HEK293T (cell line): ENCODE data around the gene LTBP1.
A peak's percentile ranks its signal among the peaks of the same experiment; 100 is the strongest.

ENCODE experiments used
- CTCF ChIA-PET: fragments of 350-600 bp; formaldehyde crosslinking; extraction: SDS; loops from one replicate; lab custom pipeline; 2021; ENCODE audit warnings: antibody characterized with exemption, inconsistent platforms; lab: Yijun Ruan, JAX
- POLR2A ChIA-PET: fragments of 350-600 bp; formaldehyde crosslinking; extraction: SDS; loops from one replicate; lab custom pipeline; 2020; ENCODE audit warnings: antibody characterized with exemption, inconsistent platforms; lab: Yijun Ruan, JAX
- DNase-seq: peaks from one replicate; pipeline ENCODE4 v3.0.0; 2012; ENCODE audit warnings: mixed read lengths; ENCODE audit errors: extremely low spot score
- ARNT ChIP-seq: fragments of 450-650 bp; IDR thresholded peaks from 2 replicates; pipeline ENCODE4 v1.6.1; 2017; ENCODE audit warnings: mild to moderate bottlenecking
- BHLHE40 ChIP-seq: fragments of 450-650 bp; IDR thresholded peaks from 2 replicates; pipeline ENCODE4 v1.6.1; 2016; ENCODE audit warnings: mild to moderate bottlenecking, moderate library complexity, borderline replicate concordance
- CTBP1 ChIP-seq: fragments of 450-650 bp; IDR thresholded peaks from 2 replicates; pipeline ENCODE4 v1.6.1; 2016; ENCODE audit warnings: borderline replicate concordance
- ELF4 ChIP-seq: fragments of 450-650 bp; IDR thresholded peaks from 2 replicates; pipeline ENCODE4 v1.6.1; 2017; ENCODE audit warnings: antibody characterized with exemption
- FOXA1 ChIP-seq: fragments of 450-650 bp; IDR thresholded peaks from 2 replicates; pipeline ENCODE4 v1.6.1; 2016; ENCODE audit warnings: mild to moderate bottlenecking
- FOXK2 ChIP-seq: fragments of 450-650 bp; IDR thresholded peaks from 2 replicates; pipeline ENCODE4 v1.6.1; 2016; ENCODE audit warnings: mild to moderate bottlenecking
- FOXM1 ChIP-seq: fragments of 450-650 bp; IDR thresholded peaks from 2 replicates; pipeline ENCODE4 v1.6.1; 2017; ENCODE audit warnings: mild to moderate bottlenecking, borderline replicate concordance
- HDGF ChIP-seq: fragments of 450-650 bp; IDR thresholded peaks from 2 replicates; pipeline ENCODE4 v1.6.1; 2017; ENCODE audit warnings: antibody characterized with exemption, borderline replicate concordance
- L3MBTL2 ChIP-seq: fragments of 450-650 bp; conservative IDR thresholded peaks from 2 replicates; pipeline ENCODE4 v1.6.1; 2016; ENCODE audit warnings: mild to moderate bottlenecking
- LEF1 ChIP-seq: fragments of 450-650 bp; IDR thresholded peaks from 2 replicates; pipeline ENCODE4 v1.6.1; 2017; ENCODE audit warnings: mild to moderate bottlenecking, borderline replicate concordance
- NFRKB ChIP-seq: fragments of 450-650 bp; IDR thresholded peaks from 2 replicates; pipeline ENCODE4 v1.6.1; 2016; ENCODE audit warnings: mild to moderate bottlenecking, moderate library complexity
- SP1 ChIP-seq: fragments of 450-650 bp; IDR thresholded peaks from 2 replicates; pipeline ENCODE4 v1.6.1; 2017
- SUZ12 ChIP-seq: fragments of 450-650 bp; IDR thresholded peaks from 2 replicates; pipeline ENCODE4 v1.6.1; 2016; ENCODE audit warnings: mild to moderate bottlenecking
- TARDBP ChIP-seq: fragments of 450-650 bp; IDR thresholded peaks from 2 replicates; pipeline ENCODE4 v1.6.1; 2016
- ZNF384 ChIP-seq: fragments of 450-650 bp; IDR thresholded peaks from 2 replicates; pipeline ENCODE4 v1.6.1; 2016
- TF ChIP-seq, protein P1 (sequence below): fragments of 450-650 bp; IDR thresholded peaks from 2 replicates; pipeline ENCODE4 v1.6.1; 2016

Gene LTBP1

DNA sequence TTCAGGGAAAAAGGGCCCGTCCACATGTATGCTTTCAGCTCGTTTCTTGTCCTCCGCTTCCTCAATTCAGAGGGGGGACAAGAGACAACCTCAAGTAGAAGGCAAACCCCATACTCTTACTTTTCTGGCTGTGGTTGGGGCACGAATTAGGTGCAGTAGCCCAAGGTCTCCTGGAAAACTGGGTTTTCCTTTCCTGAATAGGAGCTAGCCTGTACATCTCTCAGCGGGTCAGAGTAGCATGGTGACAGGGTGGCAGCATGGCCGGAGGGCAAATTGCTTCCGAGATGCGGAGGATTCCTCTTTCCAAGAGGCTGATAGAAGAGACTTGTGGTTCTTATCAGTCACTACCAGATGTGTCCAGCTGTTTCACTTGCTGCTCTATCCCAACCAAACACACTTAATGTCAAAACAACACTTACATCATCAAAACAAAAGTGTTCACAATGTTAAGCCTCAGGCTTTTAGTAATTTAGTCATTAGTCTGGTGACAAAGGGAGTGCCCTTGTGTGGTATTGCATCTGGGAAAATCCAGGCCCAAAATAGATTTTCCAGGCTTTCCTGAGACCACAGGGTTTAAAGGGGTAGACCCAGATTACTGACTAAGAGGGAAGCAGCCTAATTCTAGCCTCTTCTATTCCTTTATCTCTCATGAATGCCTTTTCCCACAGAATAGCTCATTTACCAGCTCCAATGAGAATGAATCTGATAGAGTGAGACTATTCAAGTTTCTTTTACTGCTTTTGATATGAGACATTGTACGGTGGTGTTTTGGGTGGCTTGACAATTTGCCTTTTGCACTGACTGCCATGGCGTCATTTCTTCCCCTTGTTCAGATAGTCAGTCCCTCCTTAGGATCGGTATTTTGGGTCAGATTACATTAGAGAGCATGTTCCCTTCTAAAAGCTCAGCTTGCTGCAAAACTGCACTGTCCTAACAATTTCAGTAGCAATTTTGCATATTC is 162.0 kb downstream of the LTBP1 start:
- no peak for DNase-seq
- TF ChIP-seq NFRKB: no peak
- TF ChIP-seq TARDBP: no peak
- TF ChIP-seq BHLHE40: no peak
- TF ChIP-seq SUZ12: no peak
- no peak for TF ChIP-seq FOXA1
- no peak for TF ChIP-seq FOXK2
- CTCF ChIA-PET: no interaction called here
- POLR2A ChIA-PET: no interaction called here

DNA sequence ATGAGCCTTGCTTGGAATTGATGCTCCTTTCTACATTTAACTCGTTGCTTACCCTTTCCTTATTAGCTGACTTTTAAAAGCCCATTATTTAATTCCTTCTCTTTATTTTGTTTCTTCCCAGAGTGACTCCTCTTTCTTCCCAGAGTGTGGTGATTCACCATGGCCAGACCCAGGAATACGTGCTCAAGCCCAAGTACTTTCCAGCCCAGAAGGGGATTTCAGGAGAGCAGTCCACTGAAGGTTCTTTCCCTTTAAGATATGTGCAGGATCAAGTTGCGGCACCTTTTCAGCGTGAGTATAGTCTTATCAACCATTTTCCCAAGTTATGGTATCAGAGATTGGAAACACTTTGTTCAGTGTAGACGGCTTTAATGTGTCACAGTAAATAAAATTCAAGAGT is 163.7 kb downstream of the LTBP1 start:
- DNase-seq: no peak
- POLR2A ChIA-PET: no interaction called here
- CTCF ChIA-PET: no interaction called here
- TF ChIP-seq BHLHE40 (no peak), ZNF384 (no peak), ELF4 (no peak), SUZ12 (no peak), LEF1 (no peak), L3MBTL2 (no peak), CTBP1 (no peak), TARDBP (no peak), ARNT (no peak), FOXK2 (no peak), FOXM1 (no peak), FOXA1 (no peak), SP1 (no peak), NFRKB (no peak), HDGF (no peak)
- TF ChIP-seq, protein P1, sequence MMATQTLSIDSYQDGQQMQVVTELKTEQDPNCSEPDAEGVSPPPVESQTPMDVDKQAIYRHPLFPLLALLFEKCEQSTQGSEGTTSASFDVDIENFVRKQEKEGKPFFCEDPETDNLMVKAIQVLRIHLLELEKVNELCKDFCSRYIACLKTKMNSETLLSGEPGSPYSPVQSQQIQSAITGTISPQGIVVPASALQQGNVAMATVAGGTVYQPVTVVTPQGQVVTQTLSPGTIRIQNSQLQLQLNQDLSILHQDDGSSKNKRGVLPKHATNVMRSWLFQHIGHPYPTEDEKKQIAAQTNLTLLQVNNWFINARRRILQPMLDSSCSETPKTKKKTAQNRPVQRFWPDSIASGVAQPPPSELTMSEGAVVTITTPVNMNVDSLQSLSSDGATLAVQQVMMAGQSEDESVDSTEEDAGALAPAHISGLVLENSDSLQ: no peak

DNA sequence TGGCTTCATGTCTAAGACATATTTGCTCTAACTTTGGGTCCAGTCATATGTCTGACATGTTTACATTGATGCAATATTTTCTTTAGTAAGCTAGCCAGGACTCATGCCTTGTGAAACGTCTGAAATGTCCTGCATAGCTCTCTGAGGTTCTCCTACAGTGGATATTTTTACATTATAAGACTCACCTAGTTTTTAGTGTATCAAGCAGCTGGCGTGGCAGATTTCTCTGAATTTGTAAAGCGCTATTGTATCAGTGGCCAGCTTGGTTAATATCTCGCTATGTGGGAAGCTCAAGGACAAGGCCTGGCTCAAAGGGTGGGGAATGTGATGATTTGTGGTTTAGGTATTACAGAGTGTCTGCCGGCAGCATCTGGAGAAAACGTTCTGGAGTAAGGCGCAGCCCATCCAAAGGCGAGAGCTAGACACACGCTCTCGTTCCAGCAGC is 164.3 kb downstream of the LTBP1 start:
- no peak for DNase-seq
- ChIA-PET CTCF (no interaction called here), POLR2A (no interaction called here)
- TF ChIP-seq, protein P1: no peak
- TF ChIP-seq LEF1: no peak
- no peak for TF ChIP-seq FOXK2
- no peak for TF ChIP-seq ELF4
- TF ChIP-seq L3MBTL2: no peak
- no peak for TF ChIP-seq CTBP1
- no peak for TF ChIP-seq TARDBP
- TF ChIP-seq ARNT: no peak
- no peak for TF ChIP-seq NFRKB
- no peak for TF ChIP-seq FOXA1
- TF ChIP-seq SUZ12: no peak
- no peak for TF ChIP-seq BHLHE40

DNA sequence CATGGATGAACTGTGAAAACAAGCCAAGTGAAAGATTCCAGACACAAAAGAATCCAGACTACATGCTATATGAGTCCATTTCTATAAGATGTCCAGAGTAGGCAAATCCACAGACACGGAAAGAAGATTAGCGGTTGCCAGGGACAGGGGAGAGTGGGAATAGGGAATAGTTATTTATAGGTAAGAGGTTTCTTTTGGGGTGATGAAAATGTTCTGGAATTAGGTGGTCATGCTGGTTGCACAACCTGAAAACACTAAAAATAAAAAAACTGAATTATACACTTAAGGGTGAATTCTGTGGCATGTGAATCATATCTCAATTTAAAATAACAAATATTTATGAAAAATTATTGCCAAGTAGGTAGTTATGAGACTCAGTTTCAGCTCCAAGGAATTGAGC is 168.4 kb downstream of the LTBP1 start:
- DNase-seq: no peak
- TF ChIP-seq HDGF: no peak
- TF ChIP-seq BHLHE40: no peak
- CTCF ChIA-PET: no interaction called here
- POLR2A ChIA-PET: no interaction called here

DNA sequence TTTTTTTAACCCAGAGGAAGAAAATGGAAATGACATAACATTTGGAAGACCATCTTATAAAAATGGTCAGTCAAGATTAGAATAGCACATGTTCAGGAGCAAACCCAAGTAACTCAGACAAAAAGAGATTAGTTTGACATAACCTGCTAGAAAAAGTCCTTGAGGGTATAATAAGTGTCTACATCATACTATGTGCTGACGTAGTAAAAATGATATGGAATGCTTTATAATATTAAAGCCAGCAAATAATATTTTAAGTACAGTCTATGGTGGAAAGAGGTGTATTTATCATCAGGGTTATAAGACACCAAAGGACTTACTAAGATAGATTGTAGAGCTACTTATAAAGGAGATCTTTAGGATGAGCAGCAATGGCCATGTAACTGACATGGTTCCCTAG is 169.0 kb downstream of the LTBP1 start:
- CTCF ChIA-PET: no interaction called here
- TF ChIP-seq L3MBTL2 (no peak), CTBP1 (no peak), ELF4 (no peak), NFRKB (no peak), SP1 (no peak), ARNT (no peak), LEF1 (no peak), SUZ12 (no peak), TARDBP (no peak), HDGF (no peak), FOXA1 (no peak), FOXM1 (no peak), ZNF384 (no peak), BHLHE40 (no peak), FOXK2 (no peak)
- TF ChIP-seq, protein P1: no peak
- POLR2A ChIA-PET: no interaction called here
- DNase-seq: no peak

DNA sequence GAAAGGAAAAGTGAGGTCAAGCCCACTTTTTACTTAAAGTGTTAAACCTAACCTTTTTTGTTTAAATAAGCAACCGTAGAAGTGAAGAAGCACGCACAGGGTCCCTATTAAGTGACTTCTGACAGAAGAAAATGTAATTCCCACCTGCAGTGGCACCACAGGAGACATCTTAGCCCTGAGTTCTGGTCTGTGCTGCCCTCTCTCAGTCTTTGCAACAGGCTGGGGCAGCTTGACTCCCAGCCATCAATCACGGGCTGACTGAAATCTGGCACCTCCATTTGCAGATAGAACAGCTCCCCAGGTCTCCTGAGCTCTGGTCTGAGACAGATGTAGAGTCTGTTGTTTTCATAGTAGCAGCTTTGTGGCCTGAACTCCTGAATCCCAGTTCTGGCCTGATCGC is 170.0 kb downstream of the LTBP1 start:
- TF ChIP-seq FOXA1 (no peak), TARDBP (no peak), NFRKB (no peak), ARNT (no peak), SP1 (no peak), BHLHE40 (no peak), ZNF384 (0 out of 2 replicates have a peak, but pooled peaks have one; percentile 16)
- TF ChIP-seq, protein P1: peak; percentile 77
- ChIA-PET POLR2A (no interaction called here), CTCF (no interaction called here)
- DNase-seq: no peak
